Spinal cord (tissue), 10 donors: ENCODE results near the gene MTHFD1L. TPM values are rescaled to one million over a fixed set of nuclear protein-coding genes. Genes with fewer than 3 reads are reported as not detected.
"Not testable (repeated sequence)": the region's sequence is repeated elsewhere in the genome, so short reads cannot be mapped to it uniquely, and the experiment has no call there.

Experiments used
- DNase-seq, 6 donors: peaks; one replicate each; pipeline versions ENCODE4 v3.0.0 to v3.0.0-alpha.2; 2013 to 2015; ENCODE audit warnings: low spot score in 6 of 6, low read depth in 4 of 6
- H3K27ac ChIP-seq: one replicate; pipeline ENCODE4 v1.5.1; 2013; ENCODE audit warnings: low read depth, low read length, control low read depth
- H3K27me3 ChIP-seq: one replicate; pipeline ENCODE4 v1.6.1; 2013; ENCODE audit warnings: low read length; ENCODE audit not compliant: control insufficient read depth, insufficient read depth
- H3K36me3 ChIP-seq: one replicate; pipeline ENCODE4 v1.6.1; 2013; ENCODE audit warnings: low read length; ENCODE audit not compliant: control insufficient read depth, insufficient read depth
- H3K4me1 ChIP-seq: one replicate; pipeline ENCODE4 v1.6.1; 2013; ENCODE audit warnings: low read length; ENCODE audit not compliant: control insufficient read depth, insufficient read depth
- H3K4me3 ChIP-seq: one replicate; pipeline ENCODE4 v1.5.1; 2013; ENCODE audit warnings: low read depth, low read length, control low read depth
- H3K9me3 ChIP-seq: one replicate; pipeline ENCODE4 v1.6.1; 2013; ENCODE audit warnings: low read length; ENCODE audit not compliant: control insufficient read depth, insufficient read depth
- WGBS: methylation state at CpG from one replicate; pipeline ENCODE4 v1.1.5; 2013; ENCODE audit warnings: missing lambda C conversion rate; ENCODE audit not compliant: insufficient coverage; 5-methylcytosine and 5-hydroxymethylcytosine counted together
- polyA plus RNA-seq, 2 donors: library from polyadenylated mRNA; unstranded; fragments of 120-200 nt; gene quantifications; one replicate each; pipeline ENCODE4 v1.2.1, GENCODE V29; 2013; ENCODE audit not compliant: insufficient read length in 2 of 2
- total RNA-seq, 2 donors: library from RNA; depleted of rRNA in 1 of 2; stranded (reverse); fragments of 120-200 nt in 1 of 2; fragments of >200 nt in 1 of 2; gene quantifications; one replicate each; pipeline versions ENCODE4 v1.2.3 to v1.2.4, GENCODE V29; 2013 to 2014
- donor health status: healthy.

MTHFD1L gene
- total and polyA plus RNA-seq, 4 donors: 15.0 to 21.6 (median 17.8) TPM

DNA sequence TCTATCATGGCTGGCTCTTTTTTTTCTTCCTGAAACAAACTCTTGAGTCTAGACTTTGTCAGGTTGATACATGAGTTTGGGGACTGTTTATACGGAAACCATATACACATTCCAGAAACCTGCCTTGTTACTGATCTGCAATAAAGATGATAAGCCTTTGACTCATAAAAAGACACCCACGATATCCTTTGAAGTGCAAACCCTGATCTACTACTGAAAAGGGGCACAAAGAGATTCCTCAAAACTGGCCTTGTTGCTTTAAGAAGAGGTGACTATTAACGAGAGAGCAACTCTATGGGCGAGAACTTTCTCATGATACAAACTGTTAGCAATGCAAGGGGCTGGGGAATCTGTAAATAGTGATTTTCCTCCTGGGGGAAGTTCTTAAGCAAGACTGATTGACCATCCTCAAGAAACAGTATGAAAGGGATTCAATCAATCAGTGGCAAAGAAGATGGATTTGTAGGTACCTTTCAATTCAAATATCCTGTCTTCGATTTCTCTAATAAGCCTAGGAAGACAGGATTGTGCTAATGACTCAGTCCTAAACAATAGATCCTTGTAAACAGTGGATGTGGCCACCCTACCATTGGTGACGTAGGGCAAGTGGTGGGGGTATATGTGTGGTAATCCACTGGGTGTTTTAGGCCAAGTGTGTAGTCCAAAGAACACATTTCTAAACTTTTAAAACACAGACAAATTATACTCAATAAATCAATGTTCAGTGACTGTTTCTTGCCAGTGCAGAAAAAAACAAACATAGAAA lies 260.3 kb downstream of the MTHFD1L start:
- not testable (repeated sequence) for H3K4me1 ChIP-seq, DNase-seq, H3K36me3 ChIP-seq, H3K9me3 ChIP-seq, H3K27me3 ChIP-seq, H3K4me3 ChIP-seq, H3K27ac ChIP-seq
- no CpG with 5 or more reads among the region's 6 CpGs for WGBS

DNA sequence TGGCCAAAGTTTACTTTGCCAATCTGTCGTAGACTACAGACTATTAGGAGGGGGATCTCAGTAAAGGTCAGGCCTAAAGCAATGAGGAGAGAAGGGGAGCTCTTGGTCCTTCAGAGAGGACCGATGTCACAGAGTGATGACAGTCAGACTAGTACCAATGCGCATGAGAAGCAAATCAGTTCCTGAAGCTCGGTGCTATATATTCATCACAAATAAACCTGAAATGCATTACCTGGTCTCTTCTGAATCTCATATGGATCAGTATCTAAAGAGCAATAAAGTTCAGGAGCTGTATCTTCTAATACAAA lies 260.9 kb downstream of the MTHFD1L start:
- H3K27me3 ChIP-seq, H3K4me1 ChIP-seq, H3K4me3 ChIP-seq, H3K9me3 ChIP-seq, DNase-seq, H3K36me3 ChIP-seq, H3K27ac ChIP-seq: not testable (repeated sequence)
- WGBS: 100% methylated on average over 1 of the region's 4 CpGs

DNA sequence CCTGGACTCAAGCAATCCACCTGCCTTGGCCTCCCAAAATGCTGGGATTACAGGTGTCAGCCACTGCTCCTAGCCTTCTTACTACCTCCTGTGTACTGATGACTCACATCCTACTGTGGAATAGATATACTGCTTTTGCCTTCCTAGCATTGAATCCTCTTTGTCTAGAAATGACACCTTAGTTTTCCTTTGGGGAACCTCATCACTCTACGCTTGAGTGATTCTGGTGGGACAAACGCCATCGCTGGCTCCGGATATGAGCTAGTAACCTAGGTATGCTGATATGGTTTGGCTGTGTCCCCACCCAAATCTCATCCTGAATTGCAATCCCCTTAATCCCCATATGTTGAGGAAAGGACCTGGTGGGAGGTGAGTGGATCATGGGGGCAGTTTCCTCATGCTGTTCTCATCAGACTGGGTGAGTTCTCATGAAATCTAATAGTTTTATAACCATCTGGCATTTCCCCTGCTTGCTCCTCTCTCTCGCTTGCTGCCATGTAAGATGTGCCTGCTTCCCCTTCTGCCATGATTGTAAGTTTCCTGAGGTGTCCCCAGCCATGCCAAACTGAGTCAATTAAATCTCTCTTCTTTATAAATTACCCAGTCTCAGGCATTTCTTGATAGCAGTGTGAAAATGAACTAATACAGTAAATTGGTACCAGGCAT lies 261.8 kb downstream of the MTHFD1L start:
- WGBS: no CpG with 5 or more reads among the region's 5 CpGs
- not testable (repeated sequence) for DNase-seq, H3K4me3 ChIP-seq, H3K27me3 ChIP-seq, H3K4me1 ChIP-seq, H3K27ac ChIP-seq, H3K9me3 ChIP-seq, H3K36me3 ChIP-seq

DNA sequence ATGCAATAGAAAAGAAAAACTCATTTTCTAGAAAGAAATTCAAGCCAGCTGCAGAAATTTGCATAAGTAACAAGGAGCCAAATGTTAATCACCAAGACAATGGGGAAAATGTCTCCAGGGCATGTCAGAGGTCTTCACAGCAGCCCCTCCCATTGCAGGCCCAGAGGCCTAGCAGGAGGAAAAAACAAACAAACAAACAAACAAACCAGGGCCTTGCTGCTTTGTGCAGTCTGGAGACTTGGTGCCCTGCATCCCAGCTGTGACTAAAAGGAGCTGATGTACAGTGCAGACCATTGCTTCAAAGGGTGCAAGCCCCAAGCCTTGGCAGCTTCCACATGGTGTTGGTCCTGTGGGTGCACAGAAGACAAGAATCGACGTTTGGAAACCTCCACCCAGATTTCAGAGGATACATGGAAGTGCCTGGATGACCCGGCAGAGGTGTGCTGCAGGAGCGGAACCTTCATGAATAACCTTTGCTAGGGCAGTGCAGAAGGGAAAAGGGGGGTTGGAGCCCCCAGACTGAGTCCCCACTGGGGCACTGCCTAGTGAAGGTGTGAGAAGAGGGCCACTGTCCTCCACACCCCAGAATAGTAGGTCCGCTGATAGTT lies 263.4 kb downstream of the MTHFD1L start:
- H3K27ac ChIP-seq: no peak overlapping the region
- whole genome bisulfite sequencing: 63% methylated on average over 3 of the region's 5 CpGs

DNA sequence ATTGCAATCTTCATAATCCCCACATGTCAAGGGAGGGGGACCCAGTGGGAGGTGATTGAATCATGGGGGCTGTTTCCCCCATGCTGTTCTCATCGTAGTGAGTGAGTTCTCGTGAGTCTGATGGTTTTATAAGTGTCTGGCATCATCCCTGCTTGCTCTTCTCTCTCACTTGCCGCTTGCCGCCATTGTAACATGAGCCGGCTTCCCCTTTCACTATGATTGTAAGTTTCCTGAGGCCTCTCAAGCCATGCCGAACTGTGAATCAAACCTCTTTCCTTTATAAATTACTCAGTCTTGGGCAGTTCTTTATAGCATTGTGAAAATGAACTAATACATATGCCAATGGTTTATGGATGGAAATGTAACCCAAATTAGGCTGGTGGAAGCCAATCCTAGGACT lies 264.8 kb downstream of the MTHFD1L start:
- no peak for DNase-seq
- H3K4me3 ChIP-seq: no peak overlapping the region
- WGBS: 100% methylated on average over 1 of the region's 6 CpGs
- H3K4me1 ChIP-seq: no peaks in the 10 kb centered on the region
- no peaks in the 10 kb centered on the region for H3K36me3 ChIP-seq
- H3K9me3 ChIP-seq: peaks cover 1% of the 10 kb centered on the region
- H3K27me3 ChIP-seq: no peaks in the 10 kb centered on the region
- H3K27ac ChIP-seq: no peak overlapping the region

More for the DNA sequence above, 263.4 kb downstream of the MTHFD1L start:
- no peaks in the 10 kb centered on the region for H3K9me3 ChIP-seq
- H3K27me3 ChIP-seq: no peaks in the 10 kb centered on the region
- no peaks in the 10 kb centered on the region for H3K4me1 ChIP-seq
- DNase-seq: no peak
- H3K36me3 ChIP-seq: no peaks in the 10 kb centered on the region
- H3K4me3 ChIP-seq: no peak overlapping the region

DNA sequence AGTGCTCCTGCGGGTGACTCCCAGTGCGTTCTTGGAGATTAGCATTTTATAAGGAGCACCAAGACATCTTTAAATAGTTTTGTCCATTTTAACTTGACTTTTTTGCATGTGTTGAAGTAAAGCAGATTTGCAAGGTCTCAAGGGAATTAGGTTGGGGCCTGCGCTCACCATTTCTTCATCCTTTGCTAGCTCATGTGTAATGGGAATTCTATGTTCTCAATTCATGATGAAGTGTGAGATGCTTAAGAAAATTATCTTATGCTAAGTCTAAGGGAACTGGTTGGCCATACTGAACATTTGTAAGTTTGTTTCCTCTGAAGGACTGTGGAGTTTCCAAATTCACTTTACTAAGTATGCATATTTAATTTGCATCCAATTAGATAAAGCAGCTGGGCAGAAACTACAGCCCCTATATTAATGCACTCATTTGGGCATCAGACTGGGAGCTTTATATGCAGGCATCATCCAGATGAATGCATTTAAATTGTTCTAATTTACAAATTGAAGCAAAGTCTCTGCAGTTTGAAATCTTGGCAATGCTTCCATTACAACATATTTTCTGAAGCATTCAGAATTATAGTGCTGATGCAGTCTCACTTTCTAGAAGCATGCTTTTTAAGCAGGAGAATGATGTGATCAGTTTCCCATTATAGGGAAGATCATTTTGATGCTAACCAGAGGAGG lies 266.0 kb downstream of the MTHFD1L start:
- peaks cover 1% of the 10 kb centered on the region for H3K9me3 ChIP-seq
- no peak overlapping the region for H3K27ac ChIP-seq
- no peaks in the 10 kb centered on the region for H3K27me3 ChIP-seq
- DNase-seq: peak in 2 of 6 donors; percentile 55 to 85
- WGBS: 50% methylated on average over 1 of the region's 3 CpGs
- H3K36me3 ChIP-seq: no peaks in the 10 kb centered on the region
- no peaks in the 10 kb centered on the region for H3K4me1 ChIP-seq
- H3K4me3 ChIP-seq: no peak overlapping the region

DNA sequence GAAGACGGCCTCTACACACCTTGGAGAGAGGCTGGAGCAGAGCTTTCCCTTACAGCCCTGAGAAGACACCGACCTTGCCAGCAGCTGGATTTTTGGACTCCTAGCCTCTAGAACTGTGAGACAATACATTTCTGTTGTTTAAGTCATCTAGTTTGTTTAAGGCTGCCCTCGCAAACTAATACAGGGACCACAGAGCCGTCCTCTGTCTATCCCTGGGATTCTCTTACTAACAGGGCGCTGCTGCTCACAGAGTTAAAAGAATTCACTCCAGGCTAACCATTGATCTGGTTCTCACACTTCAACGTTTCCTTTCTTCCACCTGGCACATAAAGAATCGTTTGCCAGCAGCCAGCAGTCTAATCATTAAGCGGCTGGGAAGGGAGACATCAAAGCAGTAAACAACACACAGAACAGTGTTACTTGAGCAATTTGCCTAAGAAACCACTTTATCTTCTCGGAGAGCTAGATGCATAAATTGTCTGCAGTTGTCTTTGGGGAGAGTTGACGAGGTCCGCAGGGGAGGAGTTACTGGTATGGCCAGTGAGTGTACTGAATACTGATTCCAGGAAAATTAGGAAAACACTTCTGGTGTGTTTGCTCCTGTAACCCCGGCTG lies 270.7 kb downstream of the MTHFD1L start:
- Histone ChIP-seq H3K4me3 (no peak overlapping the region), H3K27ac (peak overlapping the region; percentile 70), H3K4me1 (peaks cover 14% of the 10 kb centered on the region), H3K27me3 (no peaks in the 10 kb centered on the region), H3K36me3 (no peaks in the 10 kb centered on the region), H3K9me3 (peaks cover 1% of the 10 kb centered on the region)
- WGBS: 14% methylated on average over 10 of the region's 12 CpGs
- peak; percentile 54 to 95 (median 64) for DNase-seq

DNA sequence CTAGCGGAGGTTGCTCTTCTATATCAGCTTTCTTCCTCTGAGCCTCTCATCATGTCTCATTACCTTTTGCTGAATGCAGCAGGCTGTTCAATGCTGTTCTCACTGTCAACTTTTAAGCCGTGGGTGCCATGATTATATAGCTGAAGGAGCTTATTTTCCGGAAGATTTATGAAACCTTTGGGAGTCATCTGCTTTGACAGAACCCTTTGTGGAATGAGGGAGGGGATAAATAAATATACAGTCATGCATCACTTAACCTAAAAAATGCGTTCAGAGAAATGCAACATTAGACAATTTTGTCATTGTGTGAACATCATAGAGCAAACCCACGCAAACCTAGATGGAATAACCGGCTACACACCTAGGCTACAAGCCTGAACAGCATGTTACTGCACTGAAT lies 272.0 kb downstream of the MTHFD1L start:
- Histone ChIP-seq H3K4me1 (peaks cover 14% of the 10 kb centered on the region), H3K36me3 (no peaks in the 10 kb centered on the region), H3K9me3 (peaks cover 1% of the 10 kb centered on the region), H3K27ac (no peak overlapping the region), H3K4me3 (no peak overlapping the region), H3K27me3 (no peaks in the 10 kb centered on the region)
- DNase-seq: peak in 1 of 6 donors; percentile 81
- no CpG with 5 or more reads among the region's 6 CpGs for WGBS

DNA sequence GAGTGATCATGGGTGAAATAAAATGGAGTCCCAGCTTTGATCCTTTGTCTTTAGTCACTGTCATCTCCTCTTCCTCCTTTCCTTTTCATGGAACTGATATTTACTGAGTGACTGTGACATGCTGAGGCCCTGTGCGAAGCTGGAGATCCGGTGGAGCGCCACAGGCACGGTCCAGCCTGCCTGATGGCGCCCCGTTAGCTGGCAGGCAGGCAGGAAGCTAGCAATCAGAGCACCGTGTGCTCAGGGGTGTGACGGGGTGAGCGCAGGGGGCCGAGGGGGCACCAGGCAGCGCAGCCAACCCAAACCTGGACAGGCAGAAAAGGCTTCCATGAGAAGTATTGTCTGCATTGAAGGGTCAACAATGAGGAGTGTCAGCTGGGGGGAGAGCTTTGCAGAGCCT lies 274.0 kb downstream of the MTHFD1L start:
- DNase-seq: no peak
- WGBS: 49% methylated on average over 11 of the region's 11 CpGs
- H3K9me3 ChIP-seq: peaks cover 1% of the 10 kb centered on the region
- H3K4me1 ChIP-seq: peaks cover 27% of the 10 kb centered on the region
- H3K27ac ChIP-seq: no peak overlapping the region
- H3K4me3 ChIP-seq: no peak overlapping the region
- H3K36me3 ChIP-seq: no peaks in the 10 kb centered on the region
- H3K27me3 ChIP-seq: no peaks in the 10 kb centered on the region
